Caco-2 (cell line): Measurements from ENCODE around the gene ADGRL1. TPM values are rescaled to one million over a fixed set of nuclear protein-coding genes. Genes with fewer than 3 reads are reported as not detected.
"Not testable (repeated sequence)": the region's sequence is repeated elsewhere in the genome, so short reads cannot be mapped to it uniquely, and the experiment has no call there.

Experiments used
- BruUV-seq: library from RNA; stranded (reverse); fragments of 400-500 nt; replicated peaks from 2 replicates; lab custom pipeline; 2021; lab: Mats Ljungman, UMichigan
- CTCF ChIA-PET: fragments of 300-600 bp; sonication (Branson Sonifier 250); formaldehyde crosslinking; loops from one replicate; lab custom pipeline; 2022; ENCODE audit warnings: antibody characterized with exemption; lab: Charles Lee
- POLR2A ChIA-PET: fragments of 300-600 bp; sonication (Branson Sonifier 250); formaldehyde crosslinking; loops from one replicate; lab custom pipeline; 2022; ENCODE audit warnings: antibody characterized with exemption; lab: Charles Lee
- DNase-seq, 2 experiments: peaks; one replicate each; pipeline versions ENCODE4 v3.0.0 to v3.0.0-alpha.2; 2020 to 2022
- H3K27me3 ChIP-seq: replicated peaks from 2 replicates; pipeline ENCODE4 v1.6.0; 2011; ENCODE audit warnings: low read length; ENCODE audit not compliant: control insufficient read depth, insufficient read depth
- H3K36me3 ChIP-seq: 2 replicates; pipeline ENCODE4 v1.5.1; 2011; ENCODE audit warnings: low read length; ENCODE audit not compliant: control insufficient read depth, insufficient read depth
- H3K4me1 ChIP-seq: fragments of 250-450 bp; sonication (Bioruptor Pico); 2 replicates; pipeline ENCODE4 v1.5.1; 2020; ENCODE audit warnings: mild to moderate bottlenecking
- H3K4me3 ChIP-seq: 2 replicates; pipeline ENCODE4 v1.5.1; 2011; ENCODE audit warnings: low read depth, mild to moderate bottlenecking, control low read depth, low read length
- H3K9me3 ChIP-seq: fragments of 250-450 bp; sonication (Bioruptor Pico); 2 replicates; pipeline ENCODE4 v1.5.1; 2020; ENCODE audit warnings: mild to moderate bottlenecking, moderate library complexity
- H3K27ac Mint-ChIP-seq: one replicate; pipeline ENCODE4 v1.8.0; 2022; ENCODE audit warnings: mixed read lengths; ENCODE audit not compliant: unreplicated experiment
- H3K27me3 Mint-ChIP-seq: one replicate; pipeline ENCODE4 v1.8.0; 2022; ENCODE audit warnings: mixed read lengths; ENCODE audit not compliant: insufficient read depth, unreplicated experiment
- H3K36me3 Mint-ChIP-seq: one replicate; pipeline ENCODE4 v1.8.0; 2022; ENCODE audit warnings: mild to moderate bottlenecking, mixed read lengths; ENCODE audit not compliant: insufficient read depth, unreplicated experiment
- H3K4me1 Mint-ChIP-seq: one replicate; pipeline ENCODE4 v1.8.0; 2022; ENCODE audit warnings: low read depth, mixed read lengths; ENCODE audit not compliant: unreplicated experiment
- H3K4me3 Mint-ChIP-seq: one replicate; pipeline ENCODE4 v1.8.0; 2022; ENCODE audit warnings: mild to moderate bottlenecking, moderate library complexity, mixed read lengths; ENCODE audit not compliant: unreplicated experiment
- H3K9me3 Mint-ChIP-seq: one replicate; pipeline ENCODE4 v1.8.0; 2022; ENCODE audit warnings: mixed read lengths; ENCODE audit not compliant: unreplicated experiment
- CTCF ChIP-seq, 2 experiments: fragments of 200-600 bp in 1 of 2; IDR thresholded peaks; 1 replicate in 1 of 2; 2 replicates in 1 of 2; pipeline versions ENCODE4 v1.5.1 to v1.8.0; 2011 to 2022; ENCODE audit warnings: antibody characterized with exemption in 1 of 2, control low read depth in 1 of 2, inconsistent platforms in 1 of 2, low read depth in 1 of 2, low read length in 1 of 2, mild to moderate bottlenecking in 1 of 2, moderate library complexity in 1 of 2; ENCODE audit not compliant: insufficient read depth in 1 of 2, severe bottlenecking in 1 of 2, unreplicated experiment in 1 of 2
- intact Hi-C: fragments of 100-400 bp; cut with micrococcal nuclease; formaldehyde crosslinking; loops from one replicate; pipeline ENCODE4 v1.10.0; 2022; ENCODE audit not compliant: unreplicated experiment
- total RNA-seq: library from RNA; stranded (reverse); gene quantifications from 2 replicates; pipeline ENCODE4 v1.2.3, GENCODE V29; 2022

ADGRL1 gene
- total RNA-seq, 1 experiment from 2014 or later, result 17.6 TPM

DNA sequence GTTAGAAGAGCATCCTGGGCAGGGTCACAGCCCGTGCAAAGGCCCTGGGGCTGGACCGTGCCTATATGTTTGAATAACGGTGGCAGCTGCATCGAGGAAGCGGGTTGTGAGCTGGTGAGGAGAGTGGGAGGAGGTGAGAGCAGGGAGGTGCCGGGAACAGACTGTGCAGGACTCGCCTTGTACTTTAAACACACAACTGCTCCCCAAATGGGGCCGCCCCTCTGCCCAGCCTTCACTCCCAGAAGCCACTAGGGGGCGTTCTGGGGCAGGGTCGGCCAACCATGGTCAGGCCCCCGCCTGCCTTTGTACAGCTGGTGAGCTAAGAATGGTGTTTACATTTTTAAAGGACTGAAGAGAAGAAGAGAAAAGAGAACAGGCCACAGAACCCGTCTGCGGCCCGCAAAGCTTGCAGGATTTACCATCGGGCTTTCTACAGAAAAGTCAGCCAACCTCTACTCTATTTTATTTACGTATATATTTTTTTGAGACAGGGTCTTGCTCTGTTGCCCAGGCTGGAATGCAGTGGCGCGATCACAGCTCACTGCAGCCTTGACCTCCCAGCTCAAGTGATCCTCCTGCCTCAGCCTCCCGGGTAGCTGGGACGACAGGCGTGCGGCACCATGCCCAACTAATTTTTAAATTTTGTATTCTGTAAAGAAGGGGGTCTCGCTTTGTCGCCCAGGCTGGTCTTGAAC, 5.7 kb downstream of the ADGRL1 start:
- POLR2A ChIA-PET, H3K9me3 Mint-ChIP-seq, intact Hi-C loops, H3K4me1 Mint-ChIP-seq, BruUV-seq, H3K4me3 ChIP-seq, H3K4me3 Mint-ChIP-seq, H3K4me1 ChIP-seq, H3K27me3 Mint-ChIP-seq, H3K9me3 ChIP-seq, H3K27me3 ChIP-seq, H3K36me3 ChIP-seq, H3K27ac Mint-ChIP-seq, H3K36me3 Mint-ChIP-seq: not testable (repeated sequence)
- CTCF ChIA-PET, result interaction anchor here (0.6 to 1.9 kb wide), 4 partner anchors 25 to 148 kb away, joined by 4 to 9 read pairs (median 6); partner anchors contain the start of gene ASF1B
- TF ChIP-seq CTCF (IDR thresholded peaks at IDR 0.05; ENCODE audit: insufficient read depth in 1 of 2, low read depth in 1 of 2, low read length in 1 of 2, severe bottlenecking in 1 of 2, unreplicated experiment in 1 of 2), result peak; percentile 55 to 59
- peak in 1 of 2 experiments; percentile 65 for DNase-seq

DNA sequence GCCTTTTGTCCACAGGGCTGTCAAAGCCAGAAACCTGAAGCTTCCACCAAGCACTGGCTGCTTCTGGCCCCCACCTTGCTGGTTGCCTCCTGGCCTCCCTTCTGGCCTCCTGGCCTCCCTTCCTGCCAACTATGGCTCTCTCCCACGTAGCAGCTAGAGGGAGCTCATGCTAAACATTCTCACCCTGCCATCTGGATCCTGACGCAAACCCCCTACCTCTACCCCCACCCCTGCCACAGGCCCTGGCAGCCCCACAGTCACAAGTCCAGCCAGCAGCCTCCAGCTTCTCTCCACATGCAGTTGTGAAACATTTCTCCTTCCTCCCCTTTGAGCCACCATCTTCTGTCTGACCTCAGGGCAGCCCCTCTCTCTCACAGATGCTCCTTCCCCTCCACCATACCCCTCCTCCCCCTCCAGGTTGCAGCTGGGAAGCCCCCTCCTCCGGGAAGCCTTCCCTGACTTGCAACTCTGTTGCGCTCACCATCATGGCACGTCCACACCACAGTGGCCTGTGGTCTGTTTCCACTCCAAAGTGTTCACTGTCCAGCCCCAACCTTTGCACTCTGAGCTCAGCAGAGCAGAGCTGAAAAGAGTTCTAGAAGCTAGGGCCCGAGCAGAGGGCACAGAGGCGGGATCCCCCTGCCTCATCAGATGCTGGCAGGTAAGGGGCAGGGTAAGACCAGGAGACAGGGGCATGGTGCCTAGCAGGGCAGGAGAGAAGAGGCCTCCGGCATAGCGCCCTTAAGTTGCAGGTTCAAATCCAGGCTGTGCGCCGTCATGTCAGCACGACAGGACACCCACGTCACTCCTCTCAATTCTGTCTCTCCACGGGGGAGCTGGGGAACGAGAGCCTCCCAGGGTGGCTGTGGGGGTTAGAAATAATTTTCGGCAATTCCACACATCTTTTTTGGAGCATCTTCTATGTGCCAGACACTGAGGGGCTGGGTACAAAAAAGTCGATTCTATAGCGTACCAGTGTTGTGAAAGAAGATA, 7.3 kb downstream of the ADGRL1 start:
- Histone ChIP-seq H3K4me1 (no peaks in the 10 kb centered on the region), H3K4me3 (no peak overlapping the region), H3K27me3 (no peaks in the 10 kb centered on the region), H3K9me3 (no peaks in the 10 kb centered on the region), H3K36me3 (no peaks in the 10 kb centered on the region)
- H3K4me1 Mint-ChIP-seq, result no peaks in the 10 kb centered on the region
- H3K27me3 Mint-ChIP-seq, result no peaks in the 10 kb centered on the region
- no peak overlapping the region for H3K4me3 Mint-ChIP-seq
- no peak for TF ChIP-seq CTCF (IDR thresholded peaks at IDR 0.05; ENCODE audit: insufficient read depth in 1 of 2, low read depth in 1 of 2, low read length in 1 of 2, severe bottlenecking in 1 of 2, unreplicated experiment in 1 of 2)
- no peaks in the 10 kb centered on the region for H3K9me3 Mint-ChIP-seq
- intact Hi-C loops, result no loop called here
- no peak for DNase-seq
- no peaks in the 10 kb centered on the region for H3K36me3 Mint-ChIP-seq
- ChIA-PET POLR2A (no interaction called here), CTCF (interaction anchor here (0.7 to 1.9 kb wide), 2 partner anchors 62 to 150 kb away, joined by 4 to 7 read pairs; partner anchors contain the start of gene ASF1B)
- H3K27ac Mint-ChIP-seq, result no peak overlapping the region
- BruUV-seq, result no TSS peak

GRCh38 chr19:14197882-14198281, 8.1 kb downstream of the ADGRL1 start:
- no peaks in the 10 kb centered on the region for H3K36me3 ChIP-seq
- TF ChIP-seq CTCF (IDR thresholded peaks at IDR 0.05; ENCODE audit: insufficient read depth in 1 of 2, low read depth in 1 of 2, low read length in 1 of 2, severe bottlenecking in 1 of 2, unreplicated experiment in 1 of 2), result no peak
- no peaks in the 10 kb centered on the region for H3K27me3 ChIP-seq
- BruUV-seq, result no TSS peak
- H3K4me1 ChIP-seq, result no peaks in the 10 kb centered on the region
- H3K27ac Mint-ChIP-seq, result no peak overlapping the region
- no peaks in the 10 kb centered on the region for H3K27me3 Mint-ChIP-seq
- no peaks in the 10 kb centered on the region for H3K9me3 Mint-ChIP-seq
- no peaks in the 10 kb centered on the region for H3K9me3 ChIP-seq
- H3K4me1 Mint-ChIP-seq, result no peaks in the 10 kb centered on the region
- POLR2A ChIA-PET, result no interaction called here
- H3K4me3 Mint-ChIP-seq, result no peak overlapping the region
- intact Hi-C loops, result no loop called here
- CTCF ChIA-PET, result no interaction called here
- DNase-seq, result no peak
- no peaks in the 10 kb centered on the region for H3K36me3 Mint-ChIP-seq
- H3K4me3 ChIP-seq, result no peak overlapping the region

DNA sequence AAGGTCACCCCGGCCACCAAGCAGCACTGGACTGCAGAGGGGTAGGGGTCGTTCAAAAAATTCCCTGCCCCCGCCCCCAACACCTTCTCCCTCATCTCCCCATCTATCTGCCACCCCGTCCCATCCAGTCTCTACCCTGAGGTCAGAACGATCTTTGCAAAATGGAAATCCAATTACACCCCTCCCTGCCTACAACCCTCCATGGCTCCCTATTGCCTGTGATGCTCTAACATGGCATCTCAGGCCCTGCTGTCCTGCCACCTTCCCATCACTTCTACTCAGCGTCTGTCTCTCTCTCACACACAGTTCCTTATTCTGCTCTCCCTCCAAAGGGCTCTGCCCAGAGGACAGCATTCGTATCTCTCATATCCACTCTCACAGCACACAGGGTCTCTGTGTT, 8.7 kb downstream of the ADGRL1 start:
- H3K27me3 ChIP-seq, H3K36me3 Mint-ChIP-seq, CTCF ChIA-PET, H3K4me3 ChIP-seq, DNase-seq, H3K9me3 Mint-ChIP-seq, BruUV-seq, POLR2A ChIA-PET, H3K36me3 ChIP-seq, H3K27me3 Mint-ChIP-seq, H3K27ac Mint-ChIP-seq, H3K9me3 ChIP-seq, H3K4me3 Mint-ChIP-seq, H3K4me1 ChIP-seq, intact Hi-C loops, H3K4me1 Mint-ChIP-seq: not testable (repeated sequence)
